GM12891 (cell line): ENCODE measurements around the gene ZNF823.

ENCODE experiments used
- POLR2A ChIP-seq: IDR thresholded peaks from 2 replicates; pipeline ENCODE4 v1.6.1; 2011; ENCODE audit warnings: low read depth, low read length, control low read depth
- POLR2AphosphoS5 ChIP-seq: IDR thresholded peaks from 2 replicates; pipeline ENCODE4 v1.6.1; 2011; ENCODE audit warnings: low read depth, low read length, control low read depth
- POU2F2 ChIP-seq: IDR thresholded peaks from 2 replicates; pipeline ENCODE4 v1.6.1; 2011; ENCODE audit warnings: low read depth, mild to moderate bottlenecking, control low read depth, low read length, moderate library complexity
- SPI1 ChIP-seq: IDR thresholded peaks from 2 replicates; pipeline ENCODE4 v1.6.1; 2011; ENCODE audit warnings: low read depth, low read length, control low read depth
- TAF1 ChIP-seq: IDR thresholded peaks from 2 replicates; pipeline ENCODE4 v1.6.1; 2011; ENCODE audit warnings: low read depth, low read length, control low read depth

DNA sequence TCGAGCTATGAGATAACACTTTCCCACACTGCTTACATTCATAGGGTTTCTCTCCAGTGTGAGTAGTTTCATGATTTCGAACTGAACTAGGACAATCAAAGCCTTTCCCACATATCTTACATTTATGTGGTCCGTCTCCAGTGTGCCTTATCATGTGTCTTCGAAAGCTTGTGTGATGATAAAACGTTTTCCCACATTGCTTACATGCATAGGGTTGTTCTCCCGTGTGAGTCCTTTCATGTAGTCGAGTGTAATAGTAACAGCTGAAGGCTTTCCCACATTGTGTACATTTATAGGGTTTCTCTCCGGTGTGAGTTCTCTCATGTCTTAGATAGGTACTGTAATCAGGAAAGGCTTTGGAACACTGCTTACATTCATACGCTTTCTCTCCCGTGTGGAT lies 16.3 kb downstream of the ZNF823 start:
- TF ChIP-seq POLR2AphosphoS5 (no peak), POLR2A (no peak), SPI1 (no peak), POU2F2 (no peak), TAF1 (no peak)
